Measurements from ENCODE around the gene WDFY3. TPM values are rescaled to one million over a fixed set of nuclear protein-coding genes. Genes with fewer than 3 reads are reported as not detected.

Gene WDFY3
- total and polyA plus RNA-seq, 2 donors (not counting 1 experiment from before 2014, with no cell fraction given) = 0.05 to 0.36 TPM

DNA sequence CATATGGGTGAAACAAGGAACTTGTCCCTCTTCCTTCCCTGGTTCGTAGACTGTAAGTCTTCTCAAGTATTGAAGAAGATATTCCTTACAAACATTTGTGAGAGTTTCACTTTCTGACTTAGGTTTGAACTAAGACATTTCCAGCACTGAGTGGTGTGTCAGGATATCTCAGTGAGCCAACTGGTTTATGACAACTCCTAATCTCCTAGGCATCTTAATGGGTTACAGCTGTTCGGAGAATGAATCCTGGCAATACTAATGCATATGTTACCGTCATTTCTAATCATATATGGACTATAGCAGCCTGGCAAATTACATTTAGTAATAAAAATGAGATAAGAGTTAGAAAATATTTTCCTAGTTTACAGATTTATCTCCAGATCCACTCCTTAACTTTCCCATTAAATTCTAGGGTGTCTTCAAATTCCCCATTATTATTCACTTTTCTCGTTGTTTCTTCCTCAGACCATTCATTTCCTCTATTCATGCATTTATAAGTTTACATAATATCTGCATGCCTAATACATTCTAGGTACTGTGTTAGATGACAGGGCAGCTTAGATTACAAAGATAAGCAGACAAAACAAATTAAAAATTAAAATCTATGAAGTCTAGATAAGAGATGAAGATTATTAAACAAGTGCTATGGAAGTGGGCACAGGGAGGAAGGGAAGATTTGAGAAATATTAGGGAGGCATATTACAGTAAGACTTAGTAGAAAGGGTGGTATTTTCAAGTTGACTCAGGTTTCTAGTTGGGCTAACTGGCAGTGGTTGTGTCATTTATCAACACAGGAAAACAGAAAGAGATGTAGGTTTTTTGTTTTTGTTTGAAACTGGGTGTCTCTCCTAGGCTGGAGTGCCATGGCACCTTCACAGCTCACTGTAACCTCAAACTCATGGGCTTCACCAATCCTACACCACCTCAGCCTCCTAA, 173.9 kb downstream of the WDFY3 start:
- Mint-ChIP-seq H3K27ac (no peak overlapping the region), H3K27me3 (no peaks in the 10 kb centered on the region), H3K4me1 (no peaks in the 10 kb centered on the region), H3K4me3 (no peak overlapping the region), H3K9me3 (ENCODE audit: insufficient read depth) (no peaks in the 10 kb centered on the region)
- no peaks in the 10 kb centered on the region for H3K79me2 ChIP-seq (ENCODE audit: control insufficient read depth, insufficient read depth, low read length)
- H3K4me3 ChIP-seq (ENCODE audit: control extremely low read depth in 1 of 5, extremely low read depth in 1 of 5, insufficient read depth in 1 of 5, low read depth in 2 of 5, low read length in 4 of 5) = no peak overlapping the region
- ChIA-PET CTCF (no interaction called here), POLR2A (no interaction called here)
- no peaks in the 10 kb centered on the region for H3K9me3 ChIP-seq (ENCODE audit: control extremely low read depth in 1 of 3, control insufficient read depth in 2 of 3, insufficient read depth in 1 of 3, low read length in 2 of 3)
- H3K27ac ChIP-seq (ENCODE audit: low read length in 2 of 2) = no peak overlapping the region
- H2AFZ ChIP-seq (ENCODE audit: insufficient read depth, low read depth, low read length, poor library complexity, severe bottlenecking) = no peak overlapping the region
- WGBS (ENCODE audit: insufficient coverage) = no CpG with 5 or more reads among the region's 4 CpGs
- intact Hi-C loops (cut with micrococcal nuclease) = no loop called here
- DNase-seq (no peak), ATAC-seq (ENCODE audit: low read depth) (no peak)
- no peaks in the 10 kb centered on the region for H3K36me3 ChIP-seq (replicated peaks in 1 of 2; ENCODE audit: control extremely low read depth in 1 of 2, control insufficient read depth in 1 of 2, extremely low read depth in 1 of 2, insufficient read depth in 2 of 2, low read length in 1 of 2)
- H3K27me3 ChIP-seq (replicated peaks in 1 of 4; ENCODE audit: control extremely low read depth in 1 of 4, control insufficient read depth in 3 of 4, insufficient read depth in 4 of 4, low read length in 3 of 4) = no peaks in the 10 kb centered on the region
- H4K20me1 ChIP-seq (ENCODE audit: control insufficient read depth, insufficient read depth, low read length, poor library complexity, severe bottlenecking) = no peaks in the 10 kb centered on the region
- TF ChIP-seq, protein P1, sequence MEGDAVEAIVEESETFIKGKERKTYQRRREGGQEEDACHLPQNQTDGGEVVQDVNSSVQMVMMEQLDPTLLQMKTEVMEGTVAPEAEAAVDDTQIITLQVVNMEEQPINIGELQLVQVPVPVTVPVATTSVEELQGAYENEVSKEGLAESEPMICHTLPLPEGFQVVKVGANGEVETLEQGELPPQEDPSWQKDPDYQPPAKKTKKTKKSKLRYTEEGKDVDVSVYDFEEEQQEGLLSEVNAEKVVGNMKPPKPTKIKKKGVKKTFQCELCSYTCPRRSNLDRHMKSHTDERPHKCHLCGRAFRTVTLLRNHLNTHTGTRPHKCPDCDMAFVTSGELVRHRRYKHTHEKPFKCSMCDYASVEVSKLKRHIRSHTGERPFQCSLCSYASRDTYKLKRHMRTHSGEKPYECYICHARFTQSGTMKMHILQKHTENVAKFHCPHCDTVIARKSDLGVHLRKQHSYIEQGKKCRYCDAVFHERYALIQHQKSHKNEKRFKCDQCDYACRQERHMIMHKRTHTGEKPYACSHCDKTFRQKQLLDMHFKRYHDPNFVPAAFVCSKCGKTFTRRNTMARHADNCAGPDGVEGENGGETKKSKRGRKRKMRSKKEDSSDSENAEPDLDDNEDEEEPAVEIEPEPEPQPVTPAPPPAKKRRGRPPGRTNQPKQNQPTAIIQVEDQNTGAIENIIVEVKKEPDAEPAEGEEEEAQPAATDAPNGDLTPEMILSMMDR (IDR thresholded peaks at IDR 0.05) = no peak
- no peak for TF ChIP-seq EZH2 (IDR thresholded peaks at IDR 0.05; ENCODE audit: borderline replicate concordance, insufficient read depth, low read depth, low read length, poor library complexity, severe bottlenecking)
- H3K4me1 ChIP-seq (ENCODE audit: control insufficient read depth in 2 of 2, insufficient read depth in 2 of 2, low read length in 2 of 2) = no peaks in the 10 kb centered on the region
- no peak overlapping the region for H3K4me2 ChIP-seq (replicated peaks; ENCODE audit: low read depth, low read length, poor library complexity, severe bottlenecking)
- H3K9ac ChIP-seq (ENCODE audit: low read length) = no peak overlapping the region

Data from B cell (primary cell).